Adrenal gland (tissue), 5 donors: Measurements from ENCODE around the gene SFTPB.

ENCODE experiments used
- POLR2A ChIP-seq, 2 donors: fragments of 450-650 bp; IDR thresholded peaks; one replicate each; pipeline ENCODE4 v1.6.1; 2017; ENCODE audit warnings: antibody characterized with exemption in 2 of 2, mild to moderate bottlenecking in 2 of 2, moderate library complexity in 1 of 2
- TF ChIP-seq, protein P1 (sequence below), 6 experiments: fragments of 450-650 bp in 4 of 6; fragments of 200-600 bp in 2 of 6; sonication (generic) in 1 of 6; IDR thresholded peaks; 1 replicate in 5 of 6; 2 replicates in 1 of 6; pipeline versions ENCODE4 v1.5.1 to v1.8.0; 2016 to 2021; ENCODE audit warnings: antibody characterized with exemption in 6 of 6, mild to moderate bottlenecking in 2 of 6, moderate library complexity in 1 of 6
- donor health status: DM: no; HTN: no; CAD: no.

DNA sequence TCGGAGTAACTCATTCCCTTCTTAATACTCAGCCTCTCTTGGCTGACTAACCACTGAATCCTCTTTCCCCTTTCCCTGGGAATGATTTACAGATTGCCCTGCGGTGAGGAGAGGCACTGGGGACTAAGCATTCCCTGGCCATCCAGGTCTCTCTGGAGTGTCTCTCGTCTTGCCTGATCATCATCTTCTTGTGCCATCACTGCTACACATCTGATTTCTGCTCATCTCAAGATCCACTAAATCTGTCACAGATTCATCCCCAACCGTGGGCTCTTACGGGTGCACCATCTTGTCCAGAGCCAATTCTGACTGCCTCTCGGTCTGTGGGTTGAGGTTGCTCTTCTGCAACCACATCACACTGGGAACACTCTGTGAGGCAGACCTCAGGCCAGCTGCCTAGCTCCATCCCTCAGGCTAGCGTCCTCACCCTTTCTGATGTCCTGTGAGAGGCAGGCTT is 12.0 kb downstream of the SFTPB start:
- TF ChIP-seq, protein P1, sequence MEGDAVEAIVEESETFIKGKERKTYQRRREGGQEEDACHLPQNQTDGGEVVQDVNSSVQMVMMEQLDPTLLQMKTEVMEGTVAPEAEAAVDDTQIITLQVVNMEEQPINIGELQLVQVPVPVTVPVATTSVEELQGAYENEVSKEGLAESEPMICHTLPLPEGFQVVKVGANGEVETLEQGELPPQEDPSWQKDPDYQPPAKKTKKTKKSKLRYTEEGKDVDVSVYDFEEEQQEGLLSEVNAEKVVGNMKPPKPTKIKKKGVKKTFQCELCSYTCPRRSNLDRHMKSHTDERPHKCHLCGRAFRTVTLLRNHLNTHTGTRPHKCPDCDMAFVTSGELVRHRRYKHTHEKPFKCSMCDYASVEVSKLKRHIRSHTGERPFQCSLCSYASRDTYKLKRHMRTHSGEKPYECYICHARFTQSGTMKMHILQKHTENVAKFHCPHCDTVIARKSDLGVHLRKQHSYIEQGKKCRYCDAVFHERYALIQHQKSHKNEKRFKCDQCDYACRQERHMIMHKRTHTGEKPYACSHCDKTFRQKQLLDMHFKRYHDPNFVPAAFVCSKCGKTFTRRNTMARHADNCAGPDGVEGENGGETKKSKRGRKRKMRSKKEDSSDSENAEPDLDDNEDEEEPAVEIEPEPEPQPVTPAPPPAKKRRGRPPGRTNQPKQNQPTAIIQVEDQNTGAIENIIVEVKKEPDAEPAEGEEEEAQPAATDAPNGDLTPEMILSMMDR (IDR thresholded peaks at IDR 0.05): no peak
- TF ChIP-seq POLR2A (IDR thresholded peaks at IDR 0.05): no peak
